Measurements from ENCODE around the gene NCLN. TPM values are rescaled to one million over a fixed set of nuclear protein-coding genes. Genes with fewer than 3 reads are reported as not detected.

Gene NCLN
- total RNA-seq, 1 donor from 2014 or later = 12.2 TPM

- peaks cover 4% of the 10 kb centered on the region for H3K36me3 Mint-ChIP-seq
- Histone ChIP-seq H3K36me3 (no peaks in the 10 kb centered on the region), H3K9ac (no peak overlapping the region), H3K27me3 (no peaks in the 10 kb centered on the region), H3K79me2 (ENCODE audit: low read depth) (no peaks in the 10 kb centered on the region), H4K20me1 (ENCODE audit: low read depth) (peaks cover 11% of the 10 kb centered on the region), H3K4me3 (no peak overlapping the region), H3F3A (ENCODE audit: low read depth) (no peaks in the 10 kb centered on the region), H3K9me3 (ENCODE audit: low read depth) (no peaks in the 10 kb centered on the region), H3K27ac (no peak overlapping the region), H2AFZ (replicated peaks) (no peak overlapping the region), H3K4me2 (no peak overlapping the region), H3K4me1 (no peaks in the 10 kb centered on the region)
- H3K27ac Mint-ChIP-seq = no peak overlapping the region
- no peaks in the 10 kb centered on the region for H3K4me1 Mint-ChIP-seq
- TF ChIP-seq, protein P1, sequence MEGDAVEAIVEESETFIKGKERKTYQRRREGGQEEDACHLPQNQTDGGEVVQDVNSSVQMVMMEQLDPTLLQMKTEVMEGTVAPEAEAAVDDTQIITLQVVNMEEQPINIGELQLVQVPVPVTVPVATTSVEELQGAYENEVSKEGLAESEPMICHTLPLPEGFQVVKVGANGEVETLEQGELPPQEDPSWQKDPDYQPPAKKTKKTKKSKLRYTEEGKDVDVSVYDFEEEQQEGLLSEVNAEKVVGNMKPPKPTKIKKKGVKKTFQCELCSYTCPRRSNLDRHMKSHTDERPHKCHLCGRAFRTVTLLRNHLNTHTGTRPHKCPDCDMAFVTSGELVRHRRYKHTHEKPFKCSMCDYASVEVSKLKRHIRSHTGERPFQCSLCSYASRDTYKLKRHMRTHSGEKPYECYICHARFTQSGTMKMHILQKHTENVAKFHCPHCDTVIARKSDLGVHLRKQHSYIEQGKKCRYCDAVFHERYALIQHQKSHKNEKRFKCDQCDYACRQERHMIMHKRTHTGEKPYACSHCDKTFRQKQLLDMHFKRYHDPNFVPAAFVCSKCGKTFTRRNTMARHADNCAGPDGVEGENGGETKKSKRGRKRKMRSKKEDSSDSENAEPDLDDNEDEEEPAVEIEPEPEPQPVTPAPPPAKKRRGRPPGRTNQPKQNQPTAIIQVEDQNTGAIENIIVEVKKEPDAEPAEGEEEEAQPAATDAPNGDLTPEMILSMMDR (IDR thresholded peaks at IDR 0.05) = no peak
- TF ChIP-seq EZH2 (IDR thresholded peaks at IDR 0.05) (no peak), EZH2phosphoT487 (IDR thresholded peaks at IDR 0.05) (no peak)
- H3K4me3 Mint-ChIP-seq = no peak overlapping the region
- H3K27me3 Mint-ChIP-seq (ENCODE audit: insufficient read depth, low read depth) = peaks cover 2% of the 10 kb centered on the region
- no peak for DNase-seq (ENCODE audit: low spot score)
- no peaks in the 10 kb centered on the region for H3K9me3 Mint-ChIP-seq
These were observed 20.7 kb downstream of the NCLN start for GRCh38 chr19:3206216-3206953.

DNA sequence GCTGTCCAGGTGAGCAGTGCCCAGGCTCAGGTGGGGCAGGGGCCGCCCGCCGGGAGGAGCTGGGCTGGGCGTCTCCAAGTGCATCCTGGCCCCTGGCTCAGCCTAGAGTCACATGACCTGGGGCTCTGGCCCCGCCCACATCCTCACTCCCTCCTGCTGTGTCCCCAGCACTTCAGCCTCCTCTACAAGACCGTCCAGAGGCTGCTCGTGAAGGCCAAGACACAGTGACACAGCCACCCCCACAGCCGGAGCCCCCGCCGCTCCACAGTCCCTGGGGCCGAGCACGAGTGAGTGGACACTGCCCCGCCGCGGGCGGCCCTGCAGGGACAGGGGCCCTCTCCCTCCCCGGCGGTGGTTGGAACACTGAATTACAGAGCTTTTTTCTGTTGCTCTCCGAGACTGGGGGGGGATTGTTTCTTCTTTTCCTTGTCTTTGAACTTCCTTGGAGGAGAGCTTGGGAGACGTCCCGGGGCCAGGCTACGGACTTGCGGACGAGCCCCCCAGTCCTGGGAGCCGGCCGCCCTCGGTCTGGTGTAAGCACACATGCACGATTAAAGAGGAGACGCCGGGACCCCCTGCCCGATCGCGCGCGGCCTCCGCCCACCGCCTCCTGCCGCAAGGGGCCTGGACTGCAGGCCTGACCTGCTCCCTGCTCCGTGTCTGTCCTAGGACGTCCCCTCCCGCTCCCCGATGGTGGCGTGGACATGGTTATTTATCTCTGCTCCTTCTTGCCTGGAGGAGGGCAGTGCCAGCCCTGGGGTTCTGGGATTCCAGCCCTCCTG is 21.9 kb downstream of the NCLN start:
- H2AFZ ChIP-seq (replicated peaks) = no peak overlapping the region
- H3K4me3 Mint-ChIP-seq = no peak overlapping the region
- no peaks in the 10 kb centered on the region for H3K36me3 ChIP-seq
- H3F3A ChIP-seq (ENCODE audit: low read depth) = no peaks in the 10 kb centered on the region
- peaks cover 4% of the 10 kb centered on the region for H3K27me3 Mint-ChIP-seq (ENCODE audit: insufficient read depth, low read depth)
- no peaks in the 10 kb centered on the region for H3K79me2 ChIP-seq (ENCODE audit: low read depth)
- peaks cover 11% of the 10 kb centered on the region for H4K20me1 ChIP-seq (ENCODE audit: low read depth)
- no peaks in the 10 kb centered on the region for H3K4me1 ChIP-seq
- no peaks in the 10 kb centered on the region for H3K27me3 ChIP-seq
- DNase-seq (ENCODE audit: low spot score) = no peak
- peaks cover 4% of the 10 kb centered on the region for H3K36me3 Mint-ChIP-seq
- no peak overlapping the region for H3K4me3 ChIP-seq
- H3K4me1 Mint-ChIP-seq = no peaks in the 10 kb centered on the region
- no peak overlapping the region for H3K4me2 ChIP-seq
- H3K27ac ChIP-seq = no peak overlapping the region
- no peaks in the 10 kb centered on the region for H3K9me3 ChIP-seq (ENCODE audit: low read depth)
- TF ChIP-seq EZH2phosphoT487 (IDR thresholded peaks at IDR 0.05) (no peak), EZH2 (IDR thresholded peaks at IDR 0.05) (no peak)
- TF ChIP-seq, protein P1 (IDR thresholded peaks at IDR 0.05) = no peak
- H3K9ac ChIP-seq = no peak overlapping the region
- H3K27ac Mint-ChIP-seq = no peak overlapping the region
- no peaks in the 10 kb centered on the region for H3K9me3 Mint-ChIP-seq

DNA sequence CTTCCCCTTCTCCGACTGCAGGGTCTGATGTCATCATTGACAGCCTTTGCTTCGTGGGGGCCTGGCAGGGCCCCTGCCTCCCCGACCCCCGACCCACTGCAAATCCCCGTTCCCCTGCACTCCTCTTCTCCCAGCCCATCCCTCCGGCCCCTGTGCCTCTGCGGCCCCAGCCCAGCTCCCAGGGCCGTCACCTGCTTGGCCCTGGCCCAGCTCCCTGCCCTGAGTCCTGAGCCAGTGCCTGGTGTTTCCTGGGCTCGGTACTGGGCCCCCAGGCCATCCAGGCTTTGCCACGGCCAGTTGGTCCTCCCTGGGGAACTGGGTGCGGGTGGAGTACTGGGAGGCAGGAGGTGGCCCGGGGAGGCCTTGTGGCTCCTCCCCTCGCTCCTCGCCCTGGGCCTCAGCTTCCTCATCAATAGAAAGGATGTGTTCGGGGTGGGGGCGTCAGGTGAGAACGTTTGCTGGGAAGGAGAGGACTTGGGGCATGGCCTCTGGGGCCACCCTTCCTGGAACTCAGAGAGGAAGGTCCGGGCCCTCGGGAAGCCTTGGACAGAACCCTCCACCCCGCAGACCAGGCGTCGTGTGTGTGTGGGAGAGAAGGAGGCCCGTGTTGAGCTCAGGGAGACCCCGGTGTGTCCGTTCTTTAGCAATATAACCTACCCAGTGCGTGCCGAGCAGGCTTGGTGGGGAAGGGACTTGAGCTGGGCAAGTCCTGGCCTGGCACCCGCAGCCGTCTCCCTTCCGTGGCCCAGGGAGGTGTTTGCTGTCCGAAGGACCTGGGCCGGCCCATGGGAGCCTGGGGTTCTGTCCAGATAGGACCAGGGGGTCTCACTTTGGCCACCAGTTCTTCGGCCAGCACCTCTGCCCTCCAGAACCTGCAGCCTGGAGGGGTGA is 22.8 kb downstream of the NCLN start:
- TF ChIP-seq, protein P1 (IDR thresholded peaks at IDR 0.05) = no peak
- TF ChIP-seq EZH2phosphoT487 (IDR thresholded peaks at IDR 0.05) = no peak
- TF ChIP-seq EZH2 (IDR thresholded peaks at IDR 0.05) = no peak
- no peak overlapping the region for H3K27ac ChIP-seq
- H3K27me3 ChIP-seq = no peaks in the 10 kb centered on the region
- no peaks in the 10 kb centered on the region for H3K4me1 Mint-ChIP-seq
- H2AFZ ChIP-seq (replicated peaks) = no peak overlapping the region
- no peaks in the 10 kb centered on the region for H3F3A ChIP-seq (ENCODE audit: low read depth)
- no peak overlapping the region for H3K4me2 ChIP-seq
- no peak overlapping the region for H3K27ac Mint-ChIP-seq
- H3K36me3 ChIP-seq = no peaks in the 10 kb centered on the region
- H3K79me2 ChIP-seq (ENCODE audit: low read depth) = no peaks in the 10 kb centered on the region
- no peaks in the 10 kb centered on the region for H3K9me3 ChIP-seq (ENCODE audit: low read depth)
- no peak overlapping the region for H3K4me3 Mint-ChIP-seq
- peaks cover 4% of the 10 kb centered on the region for H3K27me3 Mint-ChIP-seq (ENCODE audit: insufficient read depth, low read depth)
- H4K20me1 ChIP-seq (ENCODE audit: low read depth) = peaks cover 11% of the 10 kb centered on the region
- no peak overlapping the region for H3K9ac ChIP-seq
- H3K4me1 ChIP-seq = no peaks in the 10 kb centered on the region
- no peak overlapping the region for H3K4me3 ChIP-seq
- DNase-seq (ENCODE audit: low spot score) = no peak
- no peaks in the 10 kb centered on the region for H3K9me3 Mint-ChIP-seq
- H3K36me3 Mint-ChIP-seq = peaks cover 4% of the 10 kb centered on the region

Measured in neural progenitor cell (in vitro differentiated cells).